Measurements from ENCODE around the gene IFT122. TPM values are rescaled to one million over a fixed set of nuclear protein-coding genes. Genes with fewer than 3 reads are reported as not detected.

IFT122 gene
- total and polyA plus RNA-seq, 2 donors (not counting 3 experiments of a cell fraction or from before 2014, with no cell fraction given), result 38.4 to 41.7 TPM

- Histone ChIP-seq H3K4me1 (ENCODE audit: control insufficient read depth, extremely low read depth, insufficient read depth, low read length) (peaks cover 7% of the 10 kb centered on the region), H3K27ac (ENCODE audit: insufficient read depth, low read depth, low read length) (no peak overlapping the region), H3K36me3 (ENCODE audit: control insufficient read depth in 2 of 2, extremely low read depth in 1 of 2, insufficient read depth in 2 of 2, low read length in 2 of 2) (no peaks in the 10 kb centered on the region), H3K27me3 (ENCODE audit: control insufficient read depth in 2 of 2, insufficient read depth in 2 of 2, low read length in 2 of 2) (no peaks in the 10 kb centered on the region), H3K9me1 (replicated peaks; ENCODE audit: control insufficient read depth, extremely low read depth, insufficient read depth, low read length) (no peaks in the 10 kb centered on the region), H3K9ac (replicated peaks; ENCODE audit: extremely low read depth, insufficient read depth, low read length) (no peak overlapping the region), H3K4me3 (replicated peaks in 1 of 3; ENCODE audit: insufficient read depth in 1 of 3, low read depth in 1 of 3, low read length in 3 of 3) (no peak overlapping the region), H4K20me1 (replicated peaks; ENCODE audit: control insufficient read depth, extremely low read depth, insufficient read depth, low read length) (no peaks in the 10 kb centered on the region), H3K4me2 (ENCODE audit: insufficient read depth, low read length) (no peak overlapping the region), H3K9me3 (replicated peaks; ENCODE audit: control insufficient read depth, insufficient read depth, low read length) (no peaks in the 10 kb centered on the region), H2AFZ (ENCODE audit: low read depth, low read length) (no peak overlapping the region), H3K79me2 (ENCODE audit: control insufficient read depth, insufficient read depth, low read length) (no peaks in the 10 kb centered on the region)
- no peak for DNase-seq (ENCODE audit: low read depth, low spot score)
- FAIRE-seq, result no peak
- ChIA-PET POLR2A (interaction anchor here (0.5 to 1.3 kb wide), 2 partner anchors 12 to 217 kb away, joined by 3 to 4 read pairs; a partner anchor contains a TSS), CTCF (no interaction called here)
- intact Hi-C loops (cut with micrococcal nuclease) (no loop called here), dilution Hi-C loops (cut with MboI; ENCODE audit: extremely low pct_ligation_motif_present, low sequenced_read_pairs) (no loop called here)
- TF ChIP-seq POLR2A (IDR thresholded peaks at IDR 0.05; ENCODE audit: low read depth, low read length) (no peak), CTCF (IDR thresholded peaks at IDR 0.05; ENCODE audit: extremely low read depth in 1 of 2, insufficient read depth in 1 of 2, low read depth in 1 of 2, low read length in 2 of 2) (no peak), FOS (IDR thresholded peaks at IDR 0.05; ENCODE audit: borderline replicate concordance, insufficient read depth, low read length) (no peak), JUN (IDR thresholded peaks at IDR 0.05; ENCODE audit: borderline replicate concordance, insufficient read depth, insufficient read length, low read depth) (no peak), MAX (IDR thresholded peaks at IDR 0.05; ENCODE audit: insufficient read depth, insufficient read length) (no peak)
- no TSS peak for BruUV-seq (replicated peaks)
Observed at GRCh38 chr3:129533406-129533805, 93.4 kb downstream of the IFT122 start.

Data from endothelial cell of umbilical vein (primary cell).